ENCODE data around the gene SERPINE2.
A peak's percentile ranks its signal among the peaks of the same experiment; 100 is the strongest.

Gene SERPINE2

DNA sequence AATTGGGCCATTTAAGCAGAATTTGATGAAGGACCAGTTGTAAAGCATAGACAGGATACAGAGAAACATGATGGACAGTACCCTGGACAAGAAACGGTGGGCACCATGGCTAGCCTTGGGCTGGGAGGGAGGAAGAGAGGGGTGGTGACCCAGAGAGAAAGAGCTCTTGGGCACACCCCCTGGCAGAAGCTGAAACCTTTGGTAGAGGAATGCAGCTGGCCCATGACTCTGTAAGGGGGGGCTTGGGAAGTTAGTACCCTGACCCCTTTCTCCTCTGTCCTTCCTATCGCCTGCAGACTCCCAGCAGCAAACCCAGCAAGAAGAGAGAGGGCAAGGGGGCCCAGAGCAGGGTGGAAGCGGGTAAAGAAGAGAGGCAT, 49.2 kb downstream of the SERPINE2 start:
- DNase-seq = no peak
- in situ Hi-C loops (cut with MboI; ENCODE audit: low pct_unique_long_range_greater_than_20kb, low sequenced_read_pairs) = loop anchor here (25.0 kb wide), 1 partner anchor 272 kb away; no protein-coding TSS in a partner anchor

DNA sequence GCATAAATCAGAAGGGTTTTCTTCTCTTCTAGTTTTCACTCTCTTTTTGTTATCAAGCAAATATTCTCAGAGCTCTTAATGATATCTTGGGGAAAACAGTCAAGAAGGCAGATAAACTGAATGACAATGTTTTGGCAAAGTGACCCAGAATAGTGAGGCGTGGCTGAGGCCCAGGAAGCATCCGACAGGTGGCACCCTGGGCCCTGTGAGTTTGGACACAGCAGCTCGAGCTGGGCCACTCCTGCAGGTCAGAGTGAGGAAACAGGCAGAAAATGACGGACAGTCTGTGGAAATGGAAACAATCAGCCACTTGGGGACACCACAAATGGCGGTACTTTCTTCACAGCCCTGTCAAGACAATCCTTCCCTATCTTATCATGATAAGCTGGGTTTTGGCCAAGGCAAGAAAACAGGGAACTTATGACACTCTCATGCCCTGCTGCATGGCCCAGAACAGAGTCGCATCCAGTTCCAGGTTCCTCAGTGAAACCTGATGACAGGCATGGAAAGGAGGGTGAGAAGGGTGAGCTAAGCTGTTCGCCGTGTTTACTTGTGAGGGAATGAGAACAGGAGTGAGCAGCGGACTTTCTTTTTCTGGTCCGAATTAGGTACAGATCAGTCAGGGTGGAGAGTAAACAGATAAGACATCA, 49.8 kb downstream of the SERPINE2 start:
- no peak for DNase-seq
- in situ Hi-C loops (cut with MboI; ENCODE audit: low pct_unique_long_range_greater_than_20kb, low sequenced_read_pairs) = loop anchor here (25.0 kb wide), 1 partner anchor 273 kb away; no protein-coding TSS in a partner anchor

DNA sequence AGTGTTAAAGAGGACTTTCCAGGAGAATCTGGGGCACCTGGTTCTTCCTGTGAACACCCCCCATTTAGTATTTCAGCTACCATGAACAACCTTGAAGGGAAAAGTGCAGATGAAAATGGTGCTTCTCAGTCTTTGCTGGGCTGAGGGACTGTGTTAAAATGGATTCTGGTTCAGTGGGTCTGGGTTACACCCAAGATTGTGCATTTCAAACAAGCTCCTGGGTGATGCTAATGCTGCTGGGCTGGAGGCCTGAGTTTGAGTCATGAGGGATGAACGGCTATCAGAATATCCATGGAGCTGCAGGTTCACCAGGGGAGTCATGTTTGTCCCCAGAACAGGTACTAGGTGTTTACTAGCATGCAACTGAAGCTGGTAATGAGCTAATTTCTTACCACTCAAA, 57.8 kb downstream of the SERPINE2 start:
- no peak for DNase-seq
- in situ Hi-C loops (cut with MboI; ENCODE audit: low pct_unique_long_range_greater_than_20kb, low sequenced_read_pairs) = loop anchor here (25.0 kb wide), 1 partner anchor 281 kb away; no protein-coding TSS in a partner anchor

DNA sequence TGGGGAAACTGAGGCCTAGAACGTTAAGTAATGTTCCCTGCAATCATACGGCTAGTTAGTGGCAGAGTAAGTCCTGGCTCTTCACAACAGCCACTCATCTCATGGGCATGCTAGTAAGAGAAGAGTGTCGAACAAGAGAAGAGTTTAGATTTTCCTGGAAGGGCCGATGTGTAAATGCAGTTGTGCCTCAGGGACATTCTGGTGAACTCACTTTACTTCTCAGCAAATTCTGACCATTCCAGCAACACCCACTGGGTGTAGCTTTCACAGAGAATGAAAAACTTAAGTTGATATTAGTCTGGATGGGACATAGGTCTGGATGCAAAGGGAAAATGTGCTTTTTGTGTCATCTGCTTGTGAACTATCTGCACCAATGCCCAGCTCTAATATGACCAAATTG, 58.3 kb downstream of the SERPINE2 start:
- no peak for DNase-seq
- in situ Hi-C loops (cut with MboI; ENCODE audit: low pct_unique_long_range_greater_than_20kb, low sequenced_read_pairs) = loop anchor here (25.0 kb wide), 1 partner anchor 281 kb away; no protein-coding TSS in a partner anchor

DNA sequence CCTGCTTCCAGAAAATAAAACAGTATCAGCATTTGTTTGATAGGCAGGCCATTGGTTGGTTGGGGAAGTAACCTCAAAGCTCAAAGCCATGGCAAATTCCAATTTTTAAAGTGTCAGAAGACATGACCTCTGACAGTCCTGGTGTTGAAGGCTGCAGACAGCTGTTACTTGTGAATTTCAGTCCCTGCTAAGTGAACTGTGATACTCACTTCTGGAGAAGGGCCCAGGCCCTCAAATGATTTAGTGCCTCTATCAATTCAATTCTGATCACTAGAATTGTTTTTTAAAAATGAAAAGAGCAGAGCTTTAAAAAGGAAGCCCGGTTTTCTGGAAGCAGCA, 58.7 kb downstream of the SERPINE2 start:
- in situ Hi-C loops (cut with MboI; ENCODE audit: low pct_unique_long_range_greater_than_20kb, low sequenced_read_pairs) = loop anchor here (25.0 kb wide), 1 partner anchor 282 kb away; no protein-coding TSS in a partner anchor
- DNase-seq = no peak

DNA sequence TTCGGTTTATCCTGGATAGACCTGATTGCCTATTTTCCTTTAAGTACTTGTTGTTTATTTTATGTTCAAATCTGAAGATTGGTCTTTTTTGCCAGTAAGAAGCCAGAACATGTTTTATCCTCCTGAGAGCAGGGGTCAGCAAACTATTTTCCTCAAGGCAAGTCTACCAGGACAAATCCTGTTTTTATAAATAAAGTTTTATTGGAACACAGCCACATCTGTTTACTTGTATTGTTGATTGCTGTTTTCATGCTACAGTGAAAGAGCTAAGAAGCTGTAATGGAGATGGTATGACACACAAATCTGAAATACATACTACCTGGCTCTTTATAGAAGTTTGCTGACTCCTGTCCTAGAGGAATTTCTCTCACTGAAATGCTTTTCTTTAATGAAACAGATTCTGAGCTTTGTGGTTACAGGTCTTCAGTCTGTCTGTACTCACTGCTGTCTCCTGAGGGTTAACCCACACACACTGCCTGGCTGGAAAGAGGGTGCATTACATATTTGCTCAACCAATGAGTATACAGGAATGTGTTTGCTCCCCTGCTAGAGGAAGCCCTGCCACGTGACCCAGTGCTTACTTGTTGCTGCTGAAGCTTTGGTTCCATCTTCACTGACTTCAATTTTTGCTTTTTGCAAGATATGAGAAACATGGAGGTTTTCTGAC, 59.2 kb downstream of the SERPINE2 start:
- no peak for DNase-seq
- in situ Hi-C loops (cut with MboI; ENCODE audit: low pct_unique_long_range_greater_than_20kb, low sequenced_read_pairs) = loop anchor here (25.0 kb wide), 1 partner anchor 282 kb away; no protein-coding TSS in a partner anchor

DNA sequence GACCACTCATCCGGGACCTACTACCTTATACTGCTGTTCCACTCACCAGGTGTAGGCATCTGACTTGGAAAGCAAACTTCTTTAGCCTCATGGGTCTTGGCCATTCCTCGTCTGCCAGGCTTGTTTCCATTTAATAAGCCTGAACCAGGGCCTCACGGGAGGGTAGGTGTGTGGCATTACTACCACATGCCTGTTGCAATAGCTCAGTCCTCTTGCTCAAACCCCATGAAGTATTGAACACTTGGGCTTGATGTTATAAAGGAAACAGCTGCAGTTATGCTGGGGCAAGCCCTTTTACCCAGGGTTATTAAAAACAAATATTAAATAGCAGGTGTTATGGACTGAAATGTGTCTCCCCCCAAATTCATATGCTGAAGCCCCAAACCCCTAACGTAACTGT, 60.6 kb downstream of the SERPINE2 start:
- no peak for DNase-seq
- in situ Hi-C loops (cut with MboI; ENCODE audit: low pct_unique_long_range_greater_than_20kb, low sequenced_read_pairs) = loop anchor here (25.0 kb wide), 1 partner anchor 284 kb away; no protein-coding TSS in a partner anchor

DNA sequence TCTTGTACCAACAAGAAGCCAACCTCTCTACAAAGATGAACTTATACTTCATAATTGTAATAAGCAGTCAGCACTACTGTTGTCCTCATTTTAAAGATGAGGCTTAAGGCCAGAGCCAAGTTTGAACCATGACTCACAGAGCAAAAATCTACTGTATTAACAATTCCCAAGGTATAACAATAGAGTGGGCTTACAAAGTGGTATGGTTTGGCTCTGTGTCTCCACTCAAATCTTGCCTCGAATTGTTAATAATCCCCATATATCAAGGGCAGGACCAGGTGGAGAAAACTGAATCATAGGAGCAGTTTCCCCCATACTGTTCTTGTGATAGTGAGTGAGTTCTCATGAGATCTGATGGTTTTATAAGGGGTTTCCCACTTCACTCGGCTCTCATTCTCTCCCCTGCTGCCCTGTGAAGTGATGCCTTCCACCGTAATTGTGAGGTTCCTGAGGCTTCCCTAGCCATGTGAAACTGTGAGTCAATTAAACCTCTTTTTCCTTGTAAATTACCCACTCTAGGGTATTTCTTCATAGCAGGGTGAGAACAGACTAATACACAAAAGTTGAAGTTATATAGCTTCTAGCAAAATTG, 62.4 kb downstream of the SERPINE2 start:
- DNase-seq = no peak
- in situ Hi-C loops (cut with MboI; ENCODE audit: low pct_unique_long_range_greater_than_20kb, low sequenced_read_pairs) = loop anchor here (25.0 kb wide), 1 partner anchor 286 kb away; no protein-coding TSS in a partner anchor

DNA sequence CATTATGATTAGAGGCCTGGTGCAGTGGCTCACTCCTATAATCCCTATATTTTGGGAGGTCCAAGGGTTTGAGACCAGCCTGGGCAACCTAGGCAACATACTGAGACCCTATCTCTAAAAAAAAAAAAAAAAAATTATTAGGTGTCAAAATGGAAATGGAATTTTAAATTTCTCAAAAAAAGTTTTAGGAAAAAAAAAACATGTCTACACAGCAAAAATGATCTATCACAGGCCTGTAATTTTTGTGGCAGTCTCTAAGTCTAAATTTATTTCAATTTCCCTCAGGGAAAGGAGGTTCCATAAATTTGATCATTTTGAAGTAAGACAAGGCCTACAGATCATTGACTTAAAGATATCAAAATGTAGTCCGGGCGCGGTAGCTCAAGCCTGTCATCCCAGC, 65.5 kb downstream of the SERPINE2 start:
- DNase-seq = no peak
- in situ Hi-C loops (cut with MboI; ENCODE audit: low pct_unique_long_range_greater_than_20kb, low sequenced_read_pairs) = no loop called here

DNA sequence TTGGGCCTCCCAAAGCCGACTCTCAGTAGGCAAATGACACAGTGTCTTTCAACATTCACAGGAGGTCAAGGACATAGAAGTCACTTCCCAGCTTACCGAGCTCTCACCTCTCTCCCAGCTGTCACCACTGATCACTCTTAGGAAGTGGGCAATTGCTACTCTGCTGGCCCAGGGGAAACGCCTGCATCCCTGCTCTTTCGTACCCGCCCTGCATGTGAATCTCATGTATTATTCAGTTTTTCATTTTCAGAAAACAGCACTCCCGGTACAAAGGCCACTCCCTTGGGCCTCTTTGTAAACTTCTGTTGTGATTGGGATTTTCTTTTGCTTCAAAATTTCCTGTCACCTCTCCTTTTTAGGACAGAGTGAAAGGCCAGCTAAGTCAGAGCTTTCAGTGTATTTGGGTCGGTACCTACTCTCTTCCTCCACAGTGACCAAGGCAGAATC, 66.4 kb downstream of the SERPINE2 start:
- no peak for DNase-seq
- in situ Hi-C loops (cut with MboI; ENCODE audit: low pct_unique_long_range_greater_than_20kb, low sequenced_read_pairs) = no loop called here

DNA sequence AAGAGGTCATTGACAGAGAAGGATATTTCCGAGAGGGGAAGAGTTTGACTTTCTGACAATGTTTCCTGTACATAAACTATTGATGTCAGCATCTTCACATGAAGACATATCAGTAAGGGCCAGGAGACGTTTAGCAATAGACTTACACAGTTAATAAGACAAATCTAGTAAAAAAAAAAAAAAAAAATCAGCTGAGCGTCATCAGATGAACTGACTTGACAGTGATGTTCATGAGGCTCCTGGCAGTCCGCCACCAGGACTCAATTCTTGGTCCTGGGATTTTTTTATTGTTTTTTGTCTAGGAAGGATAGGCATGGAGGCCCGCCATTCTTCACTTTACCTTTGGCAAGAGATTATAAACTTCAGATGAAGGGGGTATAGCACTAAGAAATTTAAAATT, 67.4 kb downstream of the SERPINE2 start:
- DNase-seq = no peak
- in situ Hi-C loops (cut with MboI; ENCODE audit: low pct_unique_long_range_greater_than_20kb, low sequenced_read_pairs) = no loop called here

DNA sequence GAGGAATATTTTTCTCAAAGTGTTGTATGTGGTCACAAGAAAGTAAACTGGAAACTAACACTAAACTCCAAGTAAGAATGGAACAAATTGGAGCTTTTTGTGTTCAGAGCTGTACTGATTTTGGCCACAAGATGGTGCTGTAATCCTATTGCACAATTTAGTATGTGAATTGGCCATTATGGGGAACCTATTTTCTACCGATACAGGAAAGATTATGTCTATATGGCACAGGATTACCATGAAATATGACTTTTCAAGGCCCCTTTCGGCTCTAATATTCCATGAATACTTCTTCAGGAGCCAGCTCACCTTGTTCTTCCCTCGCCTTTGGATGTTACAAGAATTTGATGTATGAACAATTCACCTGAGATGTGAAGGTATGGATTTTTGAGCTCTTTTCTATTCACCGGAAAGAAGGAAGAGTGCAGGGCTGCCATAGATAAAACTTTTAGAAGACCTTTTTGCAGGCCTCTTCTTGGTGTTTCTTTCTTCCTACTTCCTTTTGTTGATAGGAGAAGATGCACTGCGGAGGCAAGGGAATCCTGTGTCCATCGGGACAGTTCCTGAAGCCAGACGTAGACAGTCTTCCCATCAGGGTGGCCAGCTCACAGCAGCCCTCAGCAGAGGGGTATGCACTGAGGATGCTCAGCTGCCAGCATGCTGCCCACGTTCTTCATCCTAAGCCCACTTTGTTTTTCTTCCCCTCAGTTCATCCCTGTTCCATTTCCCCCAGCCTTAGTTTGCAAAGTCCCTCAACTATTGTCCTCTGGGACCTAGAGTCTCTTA, 68.5 kb downstream of the SERPINE2 start:
- in situ Hi-C loops (cut with MboI; ENCODE audit: low pct_unique_long_range_greater_than_20kb, low sequenced_read_pairs) = no loop called here
- peak; percentile 73 for DNase-seq

DNA sequence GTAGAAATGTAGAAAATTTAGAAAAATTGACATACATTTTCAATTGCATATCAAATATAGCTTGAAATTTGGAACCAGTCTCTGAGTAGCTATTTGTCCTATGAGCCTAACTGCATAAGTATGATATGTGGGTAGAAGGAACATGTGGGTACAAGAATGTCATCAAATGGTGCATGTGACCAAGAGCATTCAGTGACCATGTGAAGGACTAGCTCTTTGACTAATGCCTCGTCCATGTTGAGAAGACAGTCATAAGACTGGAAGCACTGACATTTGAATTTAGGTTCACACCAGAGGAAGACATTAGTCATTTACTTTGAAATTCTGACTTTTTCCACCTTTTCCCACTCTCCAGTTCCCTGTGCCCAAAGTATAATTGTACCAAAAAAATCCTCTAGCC, 69.2 kb downstream of the SERPINE2 start:
- DNase-seq = peak; percentile 11
- in situ Hi-C loops (cut with MboI; ENCODE audit: low pct_unique_long_range_greater_than_20kb, low sequenced_read_pairs) = no loop called here

DNA sequence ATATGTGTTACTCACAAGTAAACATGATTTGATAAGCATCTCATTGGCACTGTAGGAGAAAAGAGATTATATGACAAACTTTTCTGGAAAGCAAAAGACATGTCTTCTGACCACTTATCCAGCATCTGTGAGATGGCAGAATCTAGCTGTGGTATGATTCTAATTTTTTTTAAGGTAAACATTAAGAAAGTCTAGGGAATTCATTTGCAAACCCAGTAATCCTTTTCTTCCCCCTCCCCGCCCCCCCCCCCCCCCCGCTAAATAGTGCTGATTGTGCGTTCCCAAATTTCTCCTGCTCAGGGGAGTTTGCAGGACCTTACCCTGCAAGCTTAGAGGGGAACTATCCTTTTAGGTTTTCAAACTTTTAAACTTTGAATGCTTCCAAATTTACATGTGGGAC, 69.8 kb downstream of the SERPINE2 start:
- DNase-seq = no peak
- in situ Hi-C loops (cut with MboI; ENCODE audit: low pct_unique_long_range_greater_than_20kb, low sequenced_read_pairs) = no loop called here

DNA sequence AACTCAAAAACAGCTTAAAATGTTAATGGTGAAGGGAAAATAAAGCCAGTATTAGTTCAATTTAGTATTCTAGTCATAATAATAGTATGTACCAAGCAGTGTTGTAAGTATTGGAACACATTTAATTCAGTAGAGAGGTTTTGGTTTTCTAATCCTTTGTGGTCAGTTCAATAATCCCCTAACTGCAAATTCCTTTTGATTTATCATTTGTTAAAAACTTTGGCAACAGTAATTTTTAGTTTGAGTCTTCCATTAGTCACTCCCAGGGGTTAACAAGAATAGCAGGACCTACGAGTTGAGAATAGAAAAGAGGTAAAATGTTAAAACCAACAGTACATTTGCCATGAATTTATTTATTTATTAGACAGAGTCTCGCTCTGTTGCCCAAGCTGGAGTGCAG, 71.1 kb downstream of the SERPINE2 start:
- in situ Hi-C loops (cut with MboI; ENCODE audit: low pct_unique_long_range_greater_than_20kb, low sequenced_read_pairs) = no loop called here
- no peak for DNase-seq

DNA sequence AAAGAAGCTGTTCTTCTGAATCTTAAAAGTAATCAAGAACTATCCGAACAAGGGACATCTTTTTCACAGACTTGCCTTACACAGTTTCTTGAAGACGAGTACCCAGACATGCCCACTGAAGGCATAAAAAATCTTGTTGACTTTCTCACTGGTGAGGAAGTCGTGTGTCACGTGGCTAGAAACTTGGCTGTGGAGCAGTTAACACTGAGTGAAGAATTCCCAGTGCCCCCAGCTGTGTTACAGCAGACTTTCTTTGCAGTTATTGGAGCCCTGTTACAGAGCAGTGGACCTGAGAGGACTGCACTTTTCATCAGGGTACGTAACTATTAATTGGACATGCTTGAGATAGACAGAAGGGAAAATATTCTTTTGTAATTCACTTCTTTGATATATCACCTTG, 79.4 kb downstream of the SERPINE2 start:
- peak; percentile 43 for DNase-seq
- in situ Hi-C loops (cut with MboI; ENCODE audit: low pct_unique_long_range_greater_than_20kb, low sequenced_read_pairs) = no loop called here

DNA sequence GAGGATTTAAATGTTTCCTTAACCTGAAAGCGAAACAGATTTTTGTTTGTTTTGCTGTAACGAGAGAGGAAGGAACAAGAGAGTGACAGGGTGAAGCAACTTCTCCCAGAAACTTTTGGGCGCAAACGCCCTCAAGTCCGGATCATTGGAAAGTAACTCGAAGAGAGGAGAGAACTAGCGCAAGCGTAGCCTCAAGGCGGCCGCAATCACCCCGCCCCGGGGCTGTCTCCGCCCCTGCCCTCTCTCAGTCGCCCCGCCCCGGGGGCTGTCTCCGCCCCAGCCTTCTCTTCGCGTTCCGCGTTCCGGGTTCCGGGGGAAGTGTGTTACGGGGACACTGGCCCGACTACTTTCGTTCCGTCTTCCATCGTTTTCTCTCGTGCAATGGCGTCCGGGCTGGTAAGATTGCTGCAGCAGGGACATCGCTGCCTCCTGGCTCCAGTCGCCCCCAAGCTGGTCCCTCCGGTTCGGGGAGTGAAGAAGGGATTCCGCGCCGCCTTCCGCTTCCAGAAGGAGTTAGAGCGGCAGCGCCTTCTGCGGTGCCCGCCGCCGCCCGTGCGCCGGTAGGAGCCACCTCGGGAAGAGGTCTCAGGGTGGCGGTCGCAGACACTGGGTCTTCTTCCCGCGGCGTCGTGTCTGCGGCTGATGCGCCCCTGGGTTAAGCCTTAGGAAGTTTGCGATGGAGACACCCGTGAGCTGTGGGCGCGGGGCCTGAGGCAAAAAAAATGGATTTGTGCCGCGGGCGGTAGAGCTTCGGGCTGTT, 81.8 kb downstream of the SERPINE2 start, which contains the start of gene MRPL44:
TSS of gene MRPL44 (plus strand) at position 372 of the 760 bp plus-strand sequence. CDS start at position 382, 10 bp downstream.
- DNase-seq = peak; percentile 95
- in situ Hi-C loops (cut with MboI; ENCODE audit: low pct_unique_long_range_greater_than_20kb, low sequenced_read_pairs) = no loop called here

DNA sequence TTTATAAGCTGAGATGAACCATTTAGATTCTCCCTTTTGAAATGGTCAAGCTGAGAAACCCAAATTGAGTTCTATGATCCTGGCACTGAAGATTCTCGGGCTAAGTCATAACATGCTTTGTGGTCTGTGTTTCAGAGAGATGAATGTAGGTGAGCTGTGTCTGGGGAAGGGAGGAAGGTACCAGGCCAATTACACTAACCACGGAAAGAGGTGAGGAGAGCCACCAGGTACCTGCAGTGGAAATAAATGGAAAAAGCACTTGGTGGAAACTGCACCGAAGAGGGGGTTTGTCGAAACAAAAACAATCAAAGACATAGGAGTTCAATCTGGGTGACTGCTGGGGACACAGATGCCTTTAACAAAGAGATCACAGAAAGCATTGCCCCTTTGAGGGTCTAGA, 82.8 kb downstream of the SERPINE2 start:
- in situ Hi-C loops (cut with MboI; ENCODE audit: low pct_unique_long_range_greater_than_20kb, low sequenced_read_pairs) = no loop called here
- DNase-seq = no peak

DNA sequence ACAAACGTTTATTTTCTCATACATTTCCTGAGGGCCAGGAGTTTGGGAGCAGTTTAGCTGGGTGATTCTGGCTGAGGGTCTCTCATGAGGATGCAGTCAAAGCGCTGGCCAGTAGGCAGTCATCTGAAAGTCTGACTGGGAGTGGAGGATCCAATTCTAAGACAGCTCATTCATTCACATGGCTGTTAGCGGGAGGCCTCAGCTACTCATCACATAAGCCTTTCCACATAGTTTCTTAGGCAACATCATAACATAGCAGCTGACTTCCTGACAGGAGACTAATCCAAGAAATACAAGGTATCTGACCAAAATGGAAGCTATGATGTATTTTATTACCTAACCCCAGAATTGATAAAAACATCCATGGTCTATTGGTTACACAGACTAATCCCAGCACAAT, 84.7 kb downstream of the SERPINE2 start:
- in situ Hi-C loops (cut with MboI; ENCODE audit: low pct_unique_long_range_greater_than_20kb, low sequenced_read_pairs) = no loop called here

More for the DNA sequence above, 84.7 kb downstream of the SERPINE2 start:
- DNase-seq = no peak

All from KBM-7 (cell line).